Vagina (tissue), 2 donors: Measurements from ENCODE around the gene C15orf39. TPM values are rescaled to one million over a fixed set of nuclear protein-coding genes. Genes with fewer than 3 reads are reported as not detected.

Experiments
- DNase-seq, 2 donors: peaks; one replicate each; pipeline ENCODE4 v3.0.0-alpha.2; 2017; ENCODE audit errors: extremely low spot score in 2 of 2
- H3K27ac ChIP-seq: fragments of 200-600 bp; sonication (generic); one replicate; pipeline ENCODE4 v1.5.1; 2019
- H3K27me3 ChIP-seq: fragments of 200-600 bp; sonication (generic); one replicate; pipeline ENCODE4 v1.5.1; 2019
- H3K36me3 ChIP-seq, 2 donors: fragments of 200-600 bp; sonication (generic); one replicate each; pipeline ENCODE4 v1.5.1; 2017 to 2019
- H3K4me1 ChIP-seq: fragments of 200-600 bp; sonication (generic); one replicate; pipeline ENCODE4 v1.5.1; 2019
- H3K4me3 ChIP-seq, 2 donors: fragments of 200-600 bp; sonication (generic); 1 replicate in 1 of 2; 2 replicates in 1 of 2; pipeline ENCODE4 v1.5.1; 2016 to 2019
- H3K9me3 ChIP-seq: fragments of 200-600 bp; sonication (generic); one replicate; pipeline ENCODE4 v1.5.1; 2019
- CTCF ChIP-seq, 3 experiments: fragments of 450-650 bp in 2 of 3; fragments of 200-600 bp in 1 of 3; sonication (generic) in 1 of 3; IDR thresholded peaks; one replicate each; pipeline ENCODE4 v1.5.1; 2017 to 2019; ENCODE audit warnings: antibody characterized with exemption in 3 of 3, mild to moderate bottlenecking in 2 of 3, moderate library complexity in 2 of 3
- POLR2A ChIP-seq, 2 donors: fragments of 450-650 bp; IDR thresholded peaks; one replicate each; pipeline ENCODE4 v1.6.1; 2017; ENCODE audit warnings: antibody characterized with exemption in 2 of 2, mild to moderate bottlenecking in 2 of 2, moderate library complexity in 2 of 2
- POLR2AphosphoS5 ChIP-seq, 2 donors: sonication (generic); formaldehyde crosslinking; IDR thresholded peaks; one replicate each; pipeline ENCODE4 v1.9.0; 2017; ENCODE audit warnings: antibody characterized with exemption in 2 of 2, mild to moderate bottlenecking in 2 of 2, low read depth in 1 of 2; ENCODE audit not compliant: insufficient read depth in 1 of 2
- intact Hi-C: fragments of 100-400 bp; cut with DNase I; formaldehyde crosslinking; loops from one replicate; pipeline ENCODE4 v1.15.1; 2023
- total RNA-seq: library from RNA; depleted of rRNA; stranded (reverse); fragments of >200 nt; gene quantifications from one replicate; pipeline ENCODE4 v1.2.3, GENCODE V29; 2016

C15orf39 gene
- total RNA-seq, 1 donor from 2014 or later, result 20.9 TPM

GRCh38 chr15:75200765-75201615 is 692 bp upstream of the C15orf39 start:
- DNase-seq, result no peak

GRCh38 chr15:75202251-75203016 is 752 bp downstream of the C15orf39 start:
- no peaks in the 10 kb centered on the region for H3K27me3 ChIP-seq
- DNase-seq, result no peak
- intact Hi-C loops, result loop anchor here (2.0 to 5.0 kb wide), 2 partner anchors 160 to 174 kb away; no protein-coding TSS in a partner anchor
- peaks cover 66% of the 10 kb centered on the region for H3K4me1 ChIP-seq
- H3K36me3 ChIP-seq, result peaks cover 0 to 15% of the 10 kb centered on the region in 2 donors
- no peaks in the 10 kb centered on the region for H3K9me3 ChIP-seq
- peak overlapping the region; percentile 97 for H3K27ac ChIP-seq
- TF ChIP-seq POLR2A (IDR thresholded peaks at IDR 0.05) (no peak), POLR2AphosphoS5 (IDR thresholded peaks at IDR 0.05; ENCODE audit: insufficient read depth in 1 of 2, low read depth in 1 of 2) (peak in 1 of 2 donors; percentile 72), CTCF (IDR thresholded peaks at IDR 0.05) (peak in 1 of 3 experiments; percentile 16)
- peak overlapping the region; percentile 84 to 99 for H3K4me3 ChIP-seq

More at GRCh38 chr15:75200765-75201615, 692 bp upstream of the C15orf39 start:
- no peaks in the 10 kb centered on the region for H3K9me3 ChIP-seq
- peaks cover 55% of the 10 kb centered on the region for H3K4me1 ChIP-seq
- H3K4me3 ChIP-seq, result peak overlapping the region; percentile 84 to 99
- H3K27ac ChIP-seq, result peak overlapping the region; percentile 97
- H3K36me3 ChIP-seq, result peaks cover 0 to under 1% of the 10 kb centered on the region in 2 donors
- H3K27me3 ChIP-seq, result no peaks in the 10 kb centered on the region
- TF ChIP-seq POLR2AphosphoS5 (IDR thresholded peaks at IDR 0.05; ENCODE audit: insufficient read depth in 1 of 2, low read depth in 1 of 2), result no peak
- TF ChIP-seq CTCF (IDR thresholded peaks at IDR 0.05), result no peak
- no peak for TF ChIP-seq POLR2A (IDR thresholded peaks at IDR 0.05)
- intact Hi-C loops, result loop anchor here (5.0 kb wide), 1 partner anchor 159 kb away; no protein-coding TSS in a partner anchor

- Histone ChIP-seq H3K27me3 (no peaks in the 10 kb centered on the region), H3K36me3 (peaks cover 0 to 23% of the 10 kb centered on the region in 2 donors), H3K4me3 (peak overlapping the region; percentile 84 to 99), H3K27ac (peak overlapping the region; percentile 97), H3K9me3 (no peaks in the 10 kb centered on the region), H3K4me1 (peaks cover 75% of the 10 kb centered on the region)
- DNase-seq, result no peak
- intact Hi-C loops, result loop anchor here (2.0 to 5.0 kb wide), 2 partner anchors 161 to 174 kb away; no protein-coding TSS in a partner anchor
- TF ChIP-seq POLR2A (IDR thresholded peaks at IDR 0.05) (peak in 1 of 2 donors; percentile 3), POLR2AphosphoS5 (IDR thresholded peaks at IDR 0.05; ENCODE audit: insufficient read depth in 1 of 2, low read depth in 1 of 2) (peak in 1 of 2 donors; percentile 50), CTCF (IDR thresholded peaks at IDR 0.05) (no peak)
Observed at GRCh38 chr15:75203017-75203907, 1.6 kb downstream of the C15orf39 start.

GRCh38 chr15:75203908-75204263 is 2.2 kb downstream of the C15orf39 start:
- intact Hi-C loops, result loop anchor here (2.0 to 5.0 kb wide), 2 partner anchors 162 to 175 kb away; no protein-coding TSS in a partner anchor
- Histone ChIP-seq H3K9me3 (no peaks in the 10 kb centered on the region), H3K36me3 (peaks cover 0 to 29% of the 10 kb centered on the region in 2 donors), H3K27ac (peak overlapping the region; percentile 97), H3K4me1 (peaks cover 81% of the 10 kb centered on the region), H3K4me3 (peak overlapping the region; percentile 84 to 99), H3K27me3 (no peaks in the 10 kb centered on the region)
- DNase-seq, result no peak
- TF ChIP-seq CTCF (IDR thresholded peaks at IDR 0.05) (no peak), POLR2A (IDR thresholded peaks at IDR 0.05) (no peak), POLR2AphosphoS5 (IDR thresholded peaks at IDR 0.05; ENCODE audit: insufficient read depth in 1 of 2, low read depth in 1 of 2) (no peak)
